ENCODE measurements around the gene DDN.

DDN gene

GRCh38 chr12:49031573-49032161, 32.5 kb upstream of the DDN start:
- no peak for DNase-seq (ENCODE audit: low spot score)

- DNase-seq (ENCODE audit: low spot score), result no peak
Observed at GRCh38 chr12:49030714-49031572, 31.8 kb upstream of the DDN start.

- DNase-seq (ENCODE audit: low spot score), result no peak
Observed at GRCh38 chr12:49030119-49030518, 30.9 kb upstream of the DDN start.

- no peak for DNase-seq (ENCODE audit: low spot score)
Observed at GRCh38 chr12:49028666-49029275, 29.6 kb upstream of the DDN start.

DNA sequence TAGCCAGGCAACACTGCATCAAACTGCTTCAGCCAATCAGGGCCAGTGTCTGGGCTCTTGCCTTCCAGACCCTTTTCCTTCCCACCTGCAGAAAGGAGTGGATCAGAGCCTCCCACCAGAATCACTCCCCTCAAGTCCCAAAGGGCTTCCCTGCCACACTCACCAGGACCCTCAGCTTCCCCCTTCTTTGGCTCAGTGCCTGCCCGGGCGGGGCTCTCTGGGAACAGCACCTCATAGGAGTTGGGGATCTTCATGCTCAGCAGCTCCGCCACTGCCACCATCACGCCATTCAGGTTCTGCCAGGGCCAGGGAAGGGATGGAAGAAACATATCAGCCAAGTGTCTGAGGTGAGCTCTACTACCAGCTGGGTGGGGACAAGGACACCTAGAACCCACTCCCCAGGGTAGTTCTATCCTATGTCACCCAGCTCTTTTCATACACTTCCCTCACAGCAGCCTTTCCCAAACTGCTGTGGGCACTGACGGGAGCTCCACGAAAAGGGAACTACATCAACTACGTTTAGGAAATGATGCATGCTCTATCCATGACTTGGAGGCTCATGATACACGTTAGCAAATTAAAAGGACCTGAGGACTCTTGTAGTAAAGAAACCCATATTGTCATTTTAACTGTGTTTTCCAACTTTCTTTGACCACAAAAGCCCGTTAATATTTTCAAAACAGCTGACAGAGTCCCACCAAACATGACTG, 28.8 kb upstream of the DDN start:
- no peak for DNase-seq (ENCODE audit: low spot score)

DNA sequence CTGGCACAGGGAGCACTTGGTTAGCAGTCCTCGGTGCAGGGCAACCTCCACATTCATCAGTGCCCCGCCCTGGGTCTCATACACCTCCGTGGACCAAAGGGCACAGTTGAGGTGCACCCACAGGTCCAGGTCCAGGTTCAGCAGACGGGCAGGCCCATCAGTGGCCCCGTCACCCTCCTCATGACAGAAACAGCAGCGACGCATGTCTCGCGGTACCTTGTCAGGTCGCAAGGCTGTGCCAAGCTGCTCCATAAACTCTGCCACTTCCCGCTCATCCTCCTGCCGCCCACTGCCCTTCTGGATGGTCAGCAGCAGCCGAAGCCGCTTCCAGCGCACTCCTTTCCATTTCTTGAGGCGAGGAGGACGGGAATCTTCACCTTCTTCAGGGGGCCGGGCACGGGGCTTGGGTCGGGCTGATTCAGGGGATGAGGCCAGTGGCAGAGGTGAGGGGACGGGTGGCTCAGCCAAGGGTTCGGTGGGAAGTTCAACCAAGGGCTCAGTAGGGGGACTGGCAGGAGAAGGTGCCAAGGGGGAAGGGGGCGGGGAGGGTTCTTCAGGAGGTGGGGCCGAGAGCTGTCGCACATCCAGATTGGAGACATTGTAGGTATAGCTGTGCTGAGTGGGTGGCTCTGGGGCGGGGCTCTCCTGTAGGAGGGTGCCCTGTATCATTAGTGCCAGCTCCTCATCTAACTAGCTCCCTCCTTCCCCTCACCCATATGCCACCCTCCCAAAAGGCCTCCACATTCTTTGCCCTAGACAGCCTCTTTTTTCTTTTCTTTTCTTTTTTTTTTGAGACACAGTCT, 27.7 kb upstream of the DDN start:
- DNase-seq (ENCODE audit: low spot score), result no peak

- no peak for DNase-seq (ENCODE audit: low spot score)
Observed at GRCh38 chr12:49026101-49026500, 26.9 kb upstream of the DDN start.

- no peak for DNase-seq (ENCODE audit: low spot score)
Observed at GRCh38 chr12:49025463-49025862, 26.3 kb upstream of the DDN start.

DNA sequence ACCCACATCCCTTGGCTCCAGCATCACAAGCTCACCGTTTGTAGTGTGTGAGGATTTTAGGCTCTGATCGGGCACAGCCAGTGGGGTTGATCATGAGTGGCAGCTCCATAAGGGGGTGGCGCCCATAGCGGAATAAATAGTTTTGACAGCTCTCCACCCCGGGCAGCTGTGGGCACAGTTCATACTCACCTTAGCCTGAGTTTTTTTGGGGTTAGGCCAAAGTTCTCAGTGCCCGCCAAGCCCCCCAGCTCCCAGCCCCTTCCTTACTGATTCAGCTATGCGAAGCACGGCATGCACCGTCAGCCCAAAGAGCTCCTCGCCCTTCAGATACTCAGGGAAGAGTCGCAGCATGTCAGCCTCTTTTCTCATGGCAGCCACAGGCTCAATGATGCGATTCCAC, 25.4 kb upstream of the DDN start:
- no peak for DNase-seq (ENCODE audit: low spot score)

- no peak for DNase-seq (ENCODE audit: low spot score)
Observed at GRCh38 chr12:49023812-49024211, 24.6 kb upstream of the DDN start.

- no peak for DNase-seq (ENCODE audit: low spot score)
Observed at GRCh38 chr12:49022558-49023178, 23.5 kb upstream of the DDN start.

DNA sequence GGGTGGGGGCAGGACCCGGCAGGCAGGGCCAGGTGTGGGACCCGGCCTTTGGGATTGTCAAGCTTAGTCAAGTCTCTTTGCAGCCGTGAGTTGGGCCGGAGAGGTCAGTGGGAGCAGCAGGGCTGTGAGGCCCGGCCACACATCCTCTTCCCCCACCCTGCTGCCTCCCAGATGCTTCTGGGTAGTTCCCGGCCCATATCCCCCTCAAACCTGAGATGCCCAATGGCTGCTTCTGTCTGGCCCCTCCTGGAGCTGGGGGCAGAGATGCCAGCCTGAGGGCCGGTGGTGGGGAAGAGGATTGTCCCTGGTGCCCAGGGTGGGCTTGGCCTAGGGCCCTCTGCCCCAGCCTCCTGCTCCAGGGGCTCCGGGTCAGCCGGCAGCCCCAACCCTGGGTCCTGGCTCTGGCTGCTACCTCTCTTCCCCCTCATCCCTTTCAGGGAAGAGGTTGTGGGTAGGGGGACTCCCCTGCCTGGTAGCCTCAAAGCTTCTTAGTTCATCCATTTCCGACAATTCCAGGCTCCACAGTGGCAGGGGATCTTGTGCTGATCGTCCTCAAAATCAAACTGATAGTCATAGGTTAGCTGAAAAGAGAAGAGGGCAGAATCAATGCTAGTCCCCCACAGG, 22.2 kb upstream of the DDN start:
- no peak for DNase-seq (ENCODE audit: low spot score)

- DNase-seq (ENCODE audit: low spot score), result no peak
Observed at GRCh38 chr12:49020441-49020840, 21.3 kb upstream of the DDN start.

GRCh38 chr12:49019443-49020324, 20.5 kb upstream of the DDN start:
- DNase-seq (ENCODE audit: low spot score), result no peak

DNA sequence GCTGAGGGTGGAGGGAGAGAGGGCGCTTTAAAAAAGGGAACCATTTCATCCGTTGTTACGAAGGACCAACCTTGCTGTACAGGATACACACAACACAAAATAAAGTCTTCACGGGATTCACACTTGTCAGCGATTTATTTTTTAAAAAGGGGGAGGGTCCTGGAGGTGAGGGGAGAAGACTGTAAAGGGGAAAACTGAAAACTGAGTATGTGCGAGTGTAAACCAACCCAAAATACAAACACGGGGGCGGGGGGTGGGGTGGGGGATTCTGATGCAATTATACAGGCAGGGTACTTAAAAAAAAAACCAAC, 19.9 kb upstream of the DDN start:
- DNase-seq (ENCODE audit: low spot score), result no peak

GRCh38 chr12:49018261-49019119, 19.3 kb upstream of the DDN start, which contains the start of gene PRKAG1:
Gene PRKAG1, minus strand, starts transcription at chr12:49018776. Its CDS starts 36 bp downstream, at chr12:49018740.
- peak; percentile 96 for DNase-seq (ENCODE audit: low spot score)

DNA sequence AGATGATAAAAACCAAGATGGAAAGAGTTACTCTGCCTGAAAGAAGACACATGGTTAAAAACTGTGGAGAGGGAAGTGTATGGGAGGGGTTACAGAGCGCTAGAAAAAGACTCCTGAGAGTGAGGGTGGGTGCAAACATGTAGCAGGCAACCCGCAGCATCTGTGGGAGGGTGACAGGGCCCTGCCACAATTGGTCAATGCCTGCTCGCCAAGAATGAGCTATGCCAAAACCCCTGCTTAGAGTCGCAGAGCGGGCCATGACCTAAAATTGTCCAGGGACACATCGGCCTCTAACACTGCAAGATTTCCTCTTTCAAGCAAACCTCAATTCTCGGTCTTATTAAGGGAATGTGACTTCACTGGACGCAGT, 18.7 kb upstream of the DDN start:
- no peak for DNase-seq (ENCODE audit: low spot score)

- no peak for DNase-seq (ENCODE audit: low spot score)
Observed at GRCh38 chr12:49015196-49015595, 16.0 kb upstream of the DDN start.

DNA sequence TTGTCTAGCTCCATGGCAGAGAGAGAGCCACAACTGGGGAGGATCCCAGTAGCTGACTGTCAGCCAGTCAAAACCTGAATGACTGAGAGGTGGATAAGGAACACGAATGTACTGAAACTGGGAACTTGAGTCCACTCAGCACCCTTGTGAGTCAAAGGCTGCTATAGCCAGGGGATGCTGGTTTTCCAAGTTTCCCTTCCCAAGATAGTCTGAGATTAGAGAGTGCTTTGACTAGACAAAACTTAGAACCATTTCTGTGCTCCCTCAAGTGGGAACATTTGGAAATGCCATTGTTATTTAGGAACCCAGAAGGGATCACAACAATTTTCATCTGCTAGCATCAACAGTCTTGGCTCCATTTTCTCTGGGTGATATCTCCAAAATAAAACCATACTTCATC, 15.4 kb upstream of the DDN start:
- DNase-seq (ENCODE audit: low spot score), result no peak

All from putamen (tissue), 1 donor.